A549 treated with AZD9567 at 1 μM for 4 hours (cell line): ENCODE results near the gene EFCAB14. TPM values are rescaled to one million over a fixed set of nuclear protein-coding genes. Genes with fewer than 3 reads are reported as not detected.

ENCODE experiments used
- total RNA-seq: library from RNA; stranded (reverse); fragments of 200-300 nt; extraction: Qiagen RNA extraction; gene quantifications from 5 replicates; pipeline ENCODE4 v1.2.3, GENCODE V29; 2022; ENCODE audit not compliant: insufficient read depth

The EFCAB14 gene, protein sequence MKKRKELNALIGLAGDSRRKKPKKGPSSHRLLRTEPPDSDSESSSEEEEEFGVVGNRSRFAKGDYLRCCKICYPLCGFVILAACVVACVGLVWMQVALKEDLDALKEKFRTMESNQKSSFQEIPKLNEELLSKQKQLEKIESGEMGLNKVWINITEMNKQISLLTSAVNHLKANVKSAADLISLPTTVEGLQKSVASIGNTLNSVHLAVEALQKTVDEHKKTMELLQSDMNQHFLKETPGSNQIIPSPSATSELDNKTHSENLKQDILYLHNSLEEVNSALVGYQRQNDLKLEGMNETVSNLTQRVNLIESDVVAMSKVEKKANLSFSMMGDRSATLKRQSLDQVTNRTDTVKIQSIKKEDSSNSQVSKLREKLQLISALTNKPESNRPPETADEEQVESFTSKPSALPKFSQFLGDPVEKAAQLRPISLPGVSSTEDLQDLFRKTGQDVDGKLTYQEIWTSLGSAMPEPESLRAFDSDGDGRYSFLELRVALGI
- 22.2 to 38.2 TPM (median 27.9 TPM) in 5 replicates for total RNA-seq

DNA sequence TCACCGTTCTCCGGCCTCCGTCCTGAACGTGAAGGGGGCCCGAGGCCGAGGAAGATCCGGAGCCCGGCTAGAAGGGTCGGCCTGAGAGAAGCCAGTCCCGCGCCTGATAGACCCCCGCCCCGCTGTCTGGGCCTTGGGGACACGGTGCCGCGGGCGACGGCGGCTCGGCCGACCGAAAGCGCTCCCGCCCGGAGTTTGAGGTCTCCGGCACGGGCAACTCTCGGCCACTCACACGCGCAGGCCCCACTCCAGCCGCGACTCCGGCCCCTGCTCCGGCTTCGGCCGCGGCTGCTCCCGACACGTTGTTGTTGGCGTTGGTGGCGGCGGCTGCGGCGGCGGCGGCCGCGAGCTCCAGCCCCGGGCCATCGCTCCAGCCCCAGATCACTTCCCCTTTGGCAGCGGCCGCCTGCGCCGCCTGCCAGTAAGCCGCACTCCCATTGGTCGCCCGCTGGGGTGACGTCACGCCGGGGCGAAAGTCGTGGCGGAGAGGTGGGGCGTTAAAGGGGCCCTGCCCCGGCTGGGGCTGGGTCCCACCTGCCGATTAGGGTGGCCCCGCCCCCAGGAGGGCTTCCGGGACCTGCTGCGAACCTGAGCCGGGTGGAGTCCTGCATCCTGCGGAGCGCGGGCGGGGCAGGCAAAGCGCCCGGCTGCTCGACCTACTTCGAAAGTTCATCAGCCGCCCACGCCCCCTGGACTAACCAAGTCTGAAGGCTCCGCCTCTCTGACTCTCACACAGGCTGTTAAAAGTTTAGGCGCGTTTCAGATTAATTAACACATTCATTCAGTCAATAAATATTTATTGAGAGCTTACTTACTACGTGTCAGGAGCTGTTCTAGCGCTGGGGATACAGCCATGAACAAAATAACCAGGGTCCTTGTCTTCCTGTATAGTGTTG is at the start of gene EFCAB14:
TSS of gene EFCAB14 (minus strand) at position 388 of the 896 bp plus-strand sequence. CDS start 1,027 bp downstream, outside the sequence.

DNA sequence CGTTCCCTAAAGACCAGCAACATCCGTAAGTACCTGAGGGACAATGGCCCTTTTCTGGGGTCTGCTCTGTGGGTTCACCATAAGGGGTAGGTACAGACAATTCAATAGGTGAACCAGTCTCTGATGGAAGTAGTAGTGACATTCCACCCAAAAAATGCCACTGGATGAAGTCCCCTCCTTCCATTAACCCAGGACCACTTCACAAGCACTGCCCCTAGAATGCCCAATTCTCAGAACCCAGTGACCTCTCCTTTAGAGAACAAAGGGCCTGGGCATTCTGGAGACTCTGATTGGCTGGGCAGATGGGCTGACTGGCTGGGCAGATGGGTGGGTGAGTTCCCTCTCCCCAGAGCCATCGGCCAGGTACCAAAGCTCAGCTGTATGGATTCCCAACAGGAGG is 47.4 kb downstream of the EFCAB14 start, which contains the start of gene TEX38:
TSS of gene TEX38 (plus strand) at position 301 of the 400 bp plus-strand sequence. CDS start at position 382, 81 bp downstream.

DNA sequence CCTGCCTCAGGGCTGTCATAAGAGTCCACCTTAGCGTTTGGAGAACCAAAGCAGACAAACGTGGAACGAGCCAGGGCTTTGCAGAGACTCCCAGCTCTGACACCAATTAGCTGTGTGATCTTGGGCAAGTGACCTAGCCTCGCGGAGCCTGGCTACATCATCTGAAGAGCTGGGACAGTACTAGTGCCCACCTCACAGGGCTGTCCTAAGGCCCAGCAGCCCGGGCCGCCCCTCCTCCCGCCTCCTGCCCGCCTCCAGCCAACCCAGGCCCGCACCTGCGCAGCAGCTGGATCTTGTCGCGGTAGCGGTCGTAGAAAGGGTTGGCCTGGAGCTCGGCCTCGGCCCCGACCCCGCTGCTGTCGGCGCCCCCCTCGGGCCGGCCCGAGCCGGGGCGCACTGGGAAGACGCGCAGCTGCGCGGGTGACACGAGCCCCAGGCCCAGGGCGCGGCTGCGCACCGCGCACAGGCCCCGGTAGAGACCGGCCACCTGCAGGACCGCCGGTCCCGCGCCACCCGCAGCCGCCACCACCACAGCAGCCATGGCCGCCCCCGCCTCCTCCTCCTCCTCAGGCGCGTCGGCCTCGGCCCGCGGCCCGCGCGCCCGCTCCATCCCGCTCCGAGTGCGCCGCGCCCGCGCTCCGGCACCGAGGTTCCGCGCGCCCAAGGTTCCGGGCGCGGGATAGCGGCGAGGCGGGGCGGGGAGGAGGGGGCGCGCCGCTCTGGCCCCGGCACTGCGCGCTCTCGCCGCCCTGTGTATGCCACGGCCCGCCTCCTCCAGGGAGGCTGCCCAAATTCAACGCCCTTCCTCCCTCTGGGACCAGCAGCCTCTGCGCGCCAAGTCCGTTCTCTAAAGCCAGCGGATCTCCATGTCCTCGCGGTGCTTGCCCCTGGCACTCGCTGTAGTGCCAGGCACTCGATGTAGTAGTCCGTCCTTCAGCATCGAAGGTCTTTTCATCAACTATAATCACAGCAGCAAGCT is 50.8 kb downstream of the EFCAB14 start, which contains the start of gene ATPAF1:
TSS of gene ATPAF1 (minus strand) at position 583 of the 979 bp plus-strand sequence. CDS start at position 541, 42 bp downstream.

Other genes starting within 250 kb of the EFCAB14 start
- gene DMBX1, start 229.3 kb downstream of the EFCAB14 start, total RNA-seq = 0.68 to 1.00 TPM (median 0.80 TPM) in 5 replicates
- gene KNCN, start 167.5 kb downstream of the EFCAB14 start, total RNA-seq = not detected in 5 replicates
- gene MKNK1, start 114.8 kb downstream of the EFCAB14 start, total RNA-seq = 20.5 to 29.1 TPM (median 21.0 TPM) in 5 replicates
- 2.1 to 3.8 TPM (median 3.1 TPM) in 5 replicates for gene MOB3C, start 102.3 kb downstream of the EFCAB14 start, total RNA-seq
- 24.2 to 35.3 TPM (median 33.9 TPM) in 5 replicates for gene ATPAF1, start 50.8 kb downstream of the EFCAB14 start, total RNA-seq
- 0.23 TPM in 1 of 5 replicates, not detected in the others for gene TEX38, start 47.3 kb downstream of the EFCAB14 start, total RNA-seq
- 0.09 TPM in 1 of 5 replicates, not detected in the others for gene CYP4B1, start 79.9 kb upstream of the EFCAB14 start, total RNA-seq
- gene CYP4A11, start 222.4 kb upstream of the EFCAB14 start, total RNA-seq = not detected in 5 replicates